IPS-NIHi7 (cell line): Measurements from ENCODE around the gene STRN4.
"Not testable (repeated sequence)": the region's sequence is repeated elsewhere in the genome, so short reads cannot be mapped to it uniquely, and the experiment has no call there.

ENCODE experiments used
- DNase-seq: peaks from one replicate; pipeline ENCODE4 v3.0.0; 2012; ENCODE audit warnings: mixed read lengths; ENCODE audit errors: extremely low spot score

Gene STRN4

DNA sequence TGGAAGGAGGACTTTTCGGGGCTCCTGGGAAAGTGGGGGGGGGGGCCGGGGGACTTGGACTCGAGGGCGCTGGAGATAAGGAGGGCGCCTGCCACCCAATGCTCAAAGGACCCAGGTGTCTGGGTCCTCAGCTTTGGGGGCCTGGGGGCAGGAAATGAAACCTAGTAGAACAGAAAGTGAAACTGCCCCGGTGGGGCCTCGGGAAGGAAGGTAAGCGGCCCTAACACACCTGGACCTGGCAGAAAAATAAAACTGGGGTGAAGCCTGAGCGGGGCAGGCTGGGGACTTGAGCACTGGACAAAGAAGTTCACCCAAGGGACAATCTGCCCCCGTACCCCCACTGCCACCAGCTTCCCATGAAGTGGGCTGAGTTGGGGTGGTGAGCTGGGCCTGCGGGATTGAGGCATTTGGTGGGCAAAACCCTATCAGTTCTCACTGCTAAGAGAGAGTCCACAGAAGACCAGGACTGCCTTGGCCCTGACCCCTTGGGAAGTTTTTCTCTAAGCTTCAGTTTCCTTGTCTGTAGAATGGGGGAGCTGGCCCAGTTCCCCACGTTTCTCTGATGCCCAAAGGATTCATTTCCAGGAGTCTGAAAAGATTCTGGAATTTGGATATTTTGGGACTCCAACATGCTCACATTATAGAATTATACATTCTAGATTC, 31.7 kb downstream of the STRN4 start:
- no peak for DNase-seq

DNA sequence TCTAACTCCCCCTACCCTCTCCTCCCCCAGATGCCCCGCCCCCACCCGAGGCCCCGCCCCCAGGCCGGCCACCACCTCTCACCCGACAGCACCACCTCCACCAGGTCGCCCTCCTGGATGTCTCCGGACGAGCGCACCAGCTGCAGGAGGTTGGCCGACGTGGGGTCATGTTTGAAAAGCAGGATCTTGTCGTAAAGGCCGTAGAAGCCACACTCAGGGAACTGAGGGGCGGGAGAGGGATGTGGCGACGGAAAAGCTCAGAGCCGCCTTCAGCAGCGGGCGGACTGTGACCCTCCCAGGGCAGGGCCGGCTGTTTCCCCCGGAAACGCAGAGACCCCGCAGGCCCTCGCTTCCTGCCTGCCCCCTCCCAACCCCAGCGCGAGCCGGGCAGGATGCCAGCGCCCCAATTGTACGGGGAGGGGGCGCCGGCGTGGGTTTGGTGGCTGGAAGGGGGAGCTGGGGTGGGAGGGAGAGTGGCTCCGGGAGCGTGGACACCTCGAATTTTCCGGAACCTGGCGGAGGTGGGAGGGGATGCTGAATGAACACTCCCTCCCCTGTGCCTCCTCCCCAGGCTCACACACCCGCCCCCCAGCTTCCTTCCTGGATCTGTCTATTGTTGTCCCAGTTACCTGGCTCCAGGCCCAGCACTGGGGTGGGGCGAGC, 32.3 kb downstream of the STRN4 start:
- peak; percentile 94 for DNase-seq

DNA sequence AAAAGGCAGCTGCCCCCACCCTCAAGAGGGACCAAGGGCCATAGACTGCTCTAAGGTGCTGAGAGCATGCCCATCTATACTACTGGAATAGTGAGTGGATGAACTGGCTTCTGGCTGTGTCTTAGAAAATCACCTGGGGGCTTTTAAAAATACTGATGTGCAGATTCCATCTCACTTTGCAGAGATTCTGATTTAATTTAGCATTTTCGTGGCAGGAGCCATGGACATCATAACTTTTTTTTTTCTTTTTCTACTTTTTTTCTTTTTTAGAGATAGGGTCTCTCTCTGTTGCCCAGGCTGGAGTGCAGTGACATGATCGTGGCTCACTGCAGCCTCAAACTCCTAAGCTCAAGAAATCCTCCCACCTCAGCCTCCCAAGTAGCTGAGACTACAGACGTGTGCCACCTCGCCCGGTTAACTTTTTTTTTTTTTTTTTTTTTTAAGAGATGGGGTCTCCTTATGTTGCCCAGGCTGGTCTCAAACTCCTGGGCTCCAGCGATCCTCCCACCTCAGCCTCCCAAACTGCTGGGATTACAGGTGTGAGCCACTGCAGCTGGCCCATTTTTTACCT, 33.4 kb downstream of the STRN4 start:
- not testable (repeated sequence) for DNase-seq

DNA sequence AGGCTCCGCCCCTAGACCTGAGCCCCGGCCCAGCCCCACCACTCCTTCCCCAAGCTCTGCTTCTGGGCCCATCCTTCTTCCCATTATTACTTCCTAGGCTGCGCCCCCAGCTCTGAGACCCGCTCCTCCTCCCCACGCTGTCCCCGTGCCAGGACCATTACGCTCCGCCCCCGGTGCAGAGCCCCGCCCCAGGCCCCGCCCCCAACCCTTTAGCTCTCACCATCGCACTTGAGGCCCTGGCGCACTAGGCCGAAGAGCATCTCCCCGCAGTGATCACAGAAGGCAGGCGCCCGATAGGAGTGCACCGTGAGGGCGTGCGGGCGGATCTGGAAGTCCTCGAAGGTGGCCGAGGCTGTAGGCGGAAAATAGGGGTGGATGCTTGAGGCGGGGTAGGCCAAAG, 35.6 kb downstream of the STRN4 start:
- DNase-seq = peak; percentile 80

DNA sequence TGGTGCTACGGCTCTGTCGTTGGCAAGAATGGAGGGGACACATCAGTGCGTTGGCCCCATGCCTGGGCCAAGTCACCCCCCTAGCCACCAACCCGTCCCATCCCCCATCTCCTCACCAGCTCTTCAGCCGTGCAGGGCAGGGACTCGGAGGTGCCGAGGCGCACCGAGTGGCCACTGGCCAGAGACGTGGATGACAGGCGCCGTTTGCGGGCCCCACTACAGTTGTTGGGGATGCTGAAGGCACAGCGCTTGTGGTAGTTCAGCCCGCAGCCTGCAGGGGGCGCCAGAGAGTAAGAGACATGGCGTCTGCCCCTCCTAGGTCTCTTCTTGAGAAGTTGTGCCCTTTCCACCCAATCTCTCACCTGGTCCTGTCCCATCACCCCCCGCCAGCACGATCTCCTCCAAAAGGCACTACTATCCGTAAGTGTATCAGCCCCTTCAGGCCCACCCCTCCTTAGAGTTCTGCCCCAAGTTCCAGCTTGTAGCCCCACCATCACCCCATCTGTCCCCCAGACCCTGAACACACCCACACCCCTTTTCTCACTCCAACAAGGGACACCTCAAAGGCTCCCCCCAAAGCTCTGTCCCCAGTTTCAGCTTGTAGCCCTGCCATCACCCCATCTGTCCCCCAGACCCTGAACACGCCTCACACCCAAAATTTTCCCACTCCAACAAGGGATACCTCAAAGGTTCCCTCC, 41.7 kb downstream of the STRN4 start:
- peak; percentile 89 for DNase-seq

DNA sequence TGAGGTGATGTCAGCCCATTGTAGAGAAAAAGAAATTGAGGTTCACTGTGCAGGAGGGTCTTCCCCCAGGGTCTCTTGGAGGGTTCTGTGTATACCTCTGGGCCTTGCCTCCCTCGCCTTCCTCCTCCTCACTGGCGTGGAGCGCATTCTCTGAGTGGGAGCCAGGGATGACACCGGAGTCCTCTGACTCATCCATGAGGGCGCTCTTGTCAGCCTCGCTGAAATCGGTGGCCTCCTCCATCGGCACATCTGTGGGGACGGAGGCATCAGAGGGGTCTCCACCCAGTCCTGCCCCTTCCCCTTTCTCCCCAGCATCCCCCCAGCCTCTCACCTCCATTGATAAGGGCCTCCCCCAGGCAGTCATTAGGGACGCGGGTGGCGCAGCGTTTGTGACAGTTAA, 45.5 kb downstream of the STRN4 start:
- DNase-seq = no peak

DNA sequence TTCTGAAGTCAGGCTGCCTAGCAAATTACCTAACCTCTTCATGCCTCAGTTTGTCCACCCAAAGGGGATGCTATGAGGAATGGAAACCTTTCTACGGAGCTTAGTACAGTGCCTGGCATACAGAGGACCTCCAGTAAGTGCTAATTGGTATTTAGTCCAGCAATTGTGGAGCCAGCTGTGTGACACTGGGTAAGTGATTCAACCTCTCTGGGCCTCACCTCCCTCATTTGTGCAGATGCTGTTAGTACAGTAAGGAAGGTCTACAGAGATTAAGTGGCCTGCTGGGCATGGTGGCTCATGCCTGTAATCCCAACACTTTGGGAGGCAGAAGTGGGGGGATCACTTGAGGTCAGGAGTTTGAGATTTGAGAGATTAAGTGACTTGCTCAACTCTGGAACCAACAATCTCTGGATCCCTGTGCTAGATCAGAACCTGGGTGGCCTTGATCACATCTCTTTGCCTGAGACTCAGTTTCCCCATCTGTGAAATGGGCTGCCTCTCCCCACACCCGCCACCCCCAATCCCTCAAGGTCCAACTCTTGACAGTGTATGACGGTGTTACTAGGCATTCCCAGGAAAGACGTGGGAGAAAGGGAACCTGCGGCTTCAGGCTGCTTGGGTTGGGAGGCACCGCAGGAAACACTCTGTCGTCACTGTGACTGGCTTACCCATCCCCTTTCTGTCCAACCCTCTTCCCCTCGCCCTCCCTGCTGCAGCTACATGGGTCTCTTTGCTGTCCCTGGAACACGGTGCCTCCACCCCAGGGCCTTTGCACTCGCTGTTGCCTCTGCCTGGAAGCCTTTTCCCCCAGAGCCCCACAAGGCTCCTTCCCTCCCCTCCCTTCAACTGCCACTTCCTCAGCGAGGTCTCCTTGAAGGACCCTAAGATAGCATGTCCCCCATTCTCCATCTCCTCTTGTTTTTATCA, 47.6 kb downstream of the STRN4 start:
- DNase-seq = no peak

DNA sequence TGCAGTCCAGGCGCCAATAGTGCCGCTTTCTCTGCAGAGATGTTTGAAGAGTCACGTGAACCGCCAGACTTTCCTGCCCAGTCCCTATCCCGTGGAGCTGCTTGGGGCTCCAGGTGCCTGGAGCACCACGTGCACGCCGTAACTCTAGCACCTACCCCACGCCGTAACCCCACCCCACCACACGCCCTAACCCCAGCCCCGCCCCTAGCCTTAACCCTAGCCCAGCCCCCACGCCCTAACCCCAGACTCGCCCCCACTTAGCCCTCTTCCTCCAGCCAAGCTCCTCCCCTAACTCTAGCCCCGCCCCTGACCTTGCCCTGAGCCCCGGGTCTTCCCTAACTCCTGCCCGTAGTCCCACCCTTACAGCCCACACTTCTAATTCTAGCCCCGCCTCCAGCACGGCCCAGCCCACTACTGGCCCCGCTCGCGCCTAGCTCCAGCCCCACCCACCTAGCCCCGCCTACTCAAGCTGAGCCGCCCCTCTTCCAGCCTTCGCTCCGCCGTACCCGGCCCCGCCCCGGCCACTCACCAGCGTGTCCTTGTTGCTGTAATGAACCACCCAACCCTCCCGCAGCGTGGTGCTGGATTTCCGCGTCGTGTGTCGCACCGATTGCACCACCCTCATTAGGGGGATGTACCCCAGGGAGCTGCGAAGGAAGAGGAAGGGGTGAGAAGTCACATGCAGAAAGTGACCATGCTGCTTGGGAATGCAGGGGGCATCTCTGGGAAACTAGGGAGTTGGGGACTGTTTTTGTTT, 48.9 kb downstream of the STRN4 start:
- peak; percentile 100 for DNase-seq

DNA sequence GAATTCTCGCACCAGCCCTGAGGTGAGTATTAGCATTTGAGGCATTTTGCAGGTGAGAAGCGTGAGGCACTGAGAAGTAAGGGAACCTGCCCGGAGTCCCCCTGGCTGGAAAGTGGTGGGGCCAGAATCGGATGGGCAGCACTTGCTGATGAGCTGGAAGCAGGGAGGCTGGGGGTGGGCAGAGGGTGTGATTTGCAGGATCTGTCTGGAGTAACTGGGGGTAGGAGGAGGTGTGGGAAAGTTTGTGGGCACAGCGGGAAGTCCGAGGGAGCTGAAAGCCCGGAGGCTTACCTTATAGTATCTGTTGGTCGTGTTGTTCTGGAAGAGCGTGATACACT, 49.4 kb downstream of the STRN4 start:
- no peak for DNase-seq

DNA sequence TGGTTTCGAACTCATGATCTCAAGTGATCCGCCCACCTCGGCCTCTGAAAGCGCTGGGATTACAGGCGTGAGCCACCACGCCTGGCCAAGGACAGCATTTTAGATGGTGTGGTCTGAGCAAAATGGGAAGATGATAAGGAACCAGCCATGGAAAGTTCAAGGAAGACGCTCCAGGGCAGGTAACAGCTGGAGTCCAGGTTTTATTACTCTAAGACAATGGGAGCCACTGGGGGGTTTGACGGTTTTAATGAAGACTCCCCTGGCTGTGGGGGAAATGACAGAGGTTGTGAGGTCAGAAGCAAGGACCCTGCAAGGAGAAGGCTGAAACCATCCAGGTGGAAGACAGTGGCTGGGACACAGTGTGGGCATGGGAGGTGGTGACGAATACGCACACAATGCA, 50.2 kb downstream of the STRN4 start:
- no peak for DNase-seq

DNA sequence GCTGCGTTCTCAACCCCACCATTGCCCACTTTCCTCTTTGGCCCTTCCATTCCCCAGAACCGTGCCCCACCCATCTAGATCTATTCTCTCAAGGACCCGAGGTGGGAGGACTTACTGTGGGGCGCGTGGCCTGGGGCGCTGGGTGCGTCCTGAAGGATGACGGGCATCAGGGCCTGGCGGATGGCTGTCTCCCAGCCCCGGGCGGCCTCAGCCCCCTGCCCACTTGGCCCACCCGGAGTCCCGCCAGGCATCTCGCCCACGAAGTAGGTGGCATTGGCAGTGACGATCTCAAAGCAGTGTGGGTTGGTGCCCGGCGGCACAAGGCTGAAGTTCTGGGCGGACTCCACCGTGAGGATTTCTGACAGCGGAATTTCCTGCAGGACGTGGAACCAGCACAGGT, 52.5 kb downstream of the STRN4 start:
- no peak for DNase-seq

DNA sequence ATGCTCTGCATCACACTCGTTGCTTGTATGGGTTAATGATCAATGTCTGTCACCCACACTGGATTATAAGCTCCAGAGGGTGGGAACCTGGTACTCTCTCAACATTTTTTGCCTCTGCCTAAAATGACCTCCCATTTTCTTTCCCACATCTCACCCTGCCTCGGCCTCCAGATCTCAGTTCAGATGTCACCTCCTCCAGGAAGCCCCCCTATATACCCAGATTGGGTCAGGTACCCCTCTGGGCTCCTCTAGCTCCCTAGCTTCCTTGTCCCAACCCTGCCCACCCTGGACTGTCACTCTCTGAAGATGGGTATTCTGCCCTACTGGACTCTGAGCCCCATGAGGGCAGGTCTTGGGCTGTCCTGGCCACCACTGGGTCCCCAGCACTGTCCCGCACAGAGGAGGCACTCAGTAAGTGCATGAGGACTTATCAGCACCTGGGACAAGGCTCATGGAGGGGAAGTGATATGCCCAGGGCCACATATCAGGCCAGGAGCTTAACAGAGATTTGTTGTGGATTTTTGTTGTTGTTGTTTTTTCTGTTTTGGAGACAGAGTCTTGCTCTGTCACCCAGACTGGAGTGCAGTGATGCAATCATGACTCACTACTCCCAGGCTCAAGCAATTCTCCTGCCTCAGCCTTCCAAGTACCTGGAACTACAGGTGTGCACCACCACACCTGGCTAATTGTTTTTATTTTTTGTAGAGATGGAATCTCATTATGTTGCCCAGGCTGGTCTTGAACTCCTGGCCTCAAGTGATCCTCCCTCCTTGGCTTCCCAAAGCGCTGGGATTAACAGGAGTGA, 53.1 kb downstream of the STRN4 start:
- no peak for DNase-seq

DNA sequence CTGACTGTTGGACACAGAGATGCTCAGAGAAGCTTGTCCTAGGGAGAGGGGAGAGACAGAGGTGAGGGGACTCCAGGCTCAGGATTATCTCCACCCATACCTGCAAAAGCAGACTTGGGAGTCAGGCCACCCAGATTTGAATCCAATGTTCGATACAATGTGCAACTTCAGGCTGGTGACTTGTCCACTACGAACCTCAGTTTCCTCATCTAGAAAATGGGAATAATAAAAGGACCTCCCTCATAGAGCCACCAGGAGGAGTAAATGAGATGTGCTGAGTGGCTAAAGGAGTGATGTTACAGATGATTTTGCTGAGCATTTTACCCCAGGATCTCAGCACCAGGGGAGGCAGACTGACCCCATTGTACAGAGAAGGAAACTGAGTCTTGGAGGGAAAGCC, 54.3 kb downstream of the STRN4 start:
- no peak for DNase-seq

DNA sequence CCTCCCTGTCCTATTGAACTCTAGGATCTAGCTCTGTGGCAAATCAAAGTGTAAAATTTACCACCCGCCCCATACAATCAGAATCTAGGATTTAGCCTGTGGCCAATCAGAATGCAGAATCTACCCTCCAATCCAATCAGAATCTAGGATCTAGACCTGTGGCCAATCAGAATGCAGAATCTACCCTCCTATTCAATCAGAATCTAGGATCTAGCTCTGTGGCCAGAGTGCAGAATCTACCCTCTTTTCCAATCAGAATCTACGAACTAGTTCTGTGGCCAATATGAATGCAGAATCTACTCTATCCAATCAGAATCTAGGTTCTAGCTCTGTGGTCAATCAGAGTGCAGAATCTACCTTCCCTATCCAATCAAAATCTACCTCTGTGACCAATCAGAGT, 55.1 kb downstream of the STRN4 start:
- no peak for DNase-seq

DNA sequence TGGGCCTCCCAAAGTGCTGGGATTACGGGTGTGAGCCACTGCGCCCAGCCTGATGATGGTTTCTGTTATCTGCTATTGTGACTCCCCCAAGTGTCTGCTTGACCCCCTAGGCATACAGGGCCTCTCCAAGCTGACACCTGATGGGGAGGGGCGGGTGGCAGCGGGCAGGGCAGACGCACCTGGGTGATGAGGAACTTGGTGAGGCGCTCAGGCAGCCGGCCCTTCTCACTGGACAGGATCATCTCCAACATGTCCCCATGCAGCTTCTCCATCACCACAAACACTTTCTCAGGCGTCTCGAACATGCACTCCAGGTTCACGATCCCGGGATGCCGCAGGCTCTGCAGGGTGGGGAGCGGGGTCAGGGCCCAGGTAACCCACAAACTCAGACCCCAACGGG, 56.9 kb downstream of the STRN4 start:
- no peak for DNase-seq

DNA sequence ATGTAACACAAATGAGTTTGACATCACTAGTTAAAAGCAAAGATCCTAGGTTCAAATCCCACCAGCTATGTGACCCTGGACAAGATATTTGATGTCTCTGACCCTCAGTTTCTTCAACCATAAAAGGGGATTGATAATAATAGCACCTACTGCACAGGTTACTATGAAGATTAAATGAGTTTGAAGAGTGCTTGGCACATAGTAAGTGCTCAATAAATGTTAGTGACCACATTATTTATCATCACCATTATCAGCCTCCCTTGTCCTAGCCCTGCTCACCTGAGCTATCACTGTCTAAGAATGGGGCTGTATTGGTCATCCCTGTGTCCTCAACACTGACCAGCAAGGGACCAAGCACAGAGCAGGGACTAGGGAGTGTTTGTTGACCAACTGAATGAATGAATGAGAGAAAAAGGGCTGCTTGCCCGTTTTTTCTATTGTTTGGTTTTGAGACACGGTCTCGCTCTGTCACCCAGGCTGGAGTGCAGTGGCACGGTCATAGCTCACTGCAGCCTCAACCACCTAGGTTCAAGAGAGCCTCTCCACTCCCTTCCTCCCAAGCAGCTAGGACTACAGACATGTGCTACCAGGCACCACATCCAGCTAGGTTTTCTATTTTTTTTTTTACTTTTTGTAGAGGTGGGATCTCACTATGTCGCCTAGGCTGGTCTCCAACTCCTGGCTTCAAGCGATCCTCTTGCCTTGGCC, 58.7 kb downstream of the STRN4 start:
- no peak for DNase-seq

DNA sequence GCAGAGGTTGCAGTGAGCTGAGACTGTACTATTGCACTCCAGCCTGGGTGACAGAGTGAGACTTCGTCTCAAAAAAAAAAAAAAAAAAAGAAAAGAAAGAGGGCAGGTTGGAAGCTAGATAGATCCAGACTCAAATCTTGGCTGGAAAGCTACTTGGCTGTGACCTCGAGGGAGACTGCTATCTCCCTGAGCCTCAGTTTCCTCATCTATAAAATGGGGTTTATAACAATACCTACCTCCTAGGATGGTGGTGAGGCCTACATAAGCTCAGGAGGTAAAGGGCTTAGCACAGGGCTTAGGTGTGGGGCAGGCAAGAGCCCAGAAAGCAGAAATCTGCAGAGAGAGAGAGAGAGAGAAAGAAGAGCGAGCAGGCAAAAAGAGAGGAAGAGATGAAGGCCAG, 61.1 kb downstream of the STRN4 start:
- DNase-seq = no peak

DNA sequence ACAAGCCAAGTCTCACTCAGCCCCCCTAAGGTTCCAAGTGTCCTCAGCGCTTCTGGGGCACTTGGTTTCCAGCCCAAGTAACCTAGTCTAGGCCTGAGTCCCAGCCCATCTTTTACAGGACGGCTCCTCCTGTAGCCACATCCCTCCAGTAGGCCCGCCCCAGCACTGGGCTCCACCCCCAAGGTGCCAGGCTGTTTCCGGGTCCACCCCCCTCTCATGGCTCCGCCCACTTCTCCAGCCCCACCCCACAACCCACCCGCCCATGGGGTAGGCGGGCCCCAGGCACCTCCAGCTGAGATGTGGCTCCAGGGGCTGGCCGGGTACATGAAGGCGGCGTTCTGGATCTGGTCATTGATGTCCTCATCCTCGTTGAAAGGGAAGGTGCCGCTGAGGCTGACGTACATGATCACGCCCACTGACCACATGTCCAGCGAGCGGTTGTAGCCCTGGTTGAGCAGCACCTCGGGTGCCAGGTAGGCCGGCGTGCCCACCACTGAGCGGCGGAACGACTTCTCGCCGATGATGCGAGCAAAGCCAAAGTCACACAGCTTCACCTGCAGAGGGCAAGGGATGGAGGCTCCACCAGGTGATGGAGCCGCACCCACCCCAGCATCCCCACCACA, 68.0 kb downstream of the STRN4 start:
- peak; percentile 94 for DNase-seq
